PC-3 (cell line): Measurements from ENCODE around the gene PALB2. TPM values are rescaled to one million over a fixed set of nuclear protein-coding genes. Genes with fewer than 3 reads are reported as not detected.
A peak's percentile ranks its signal among the peaks of the same experiment; 100 is the strongest.

Experiments
- ATAC-seq: fragments of 200-7000 bp; cut with Tn5 transposase; 2 replicates; pipeline ENCODE4 v1.9.1; 2020; ENCODE audit warnings: mild to moderate bottlenecking, moderate library complexity
- BruUV-seq: library from RNA; stranded (reverse); fragments of 400-500 nt; replicated peaks from 2 replicates; lab custom pipeline; 2021; lab: Mats Ljungman, UMichigan
- CTCF ChIA-PET: fragments of 300-600 bp; sonication (Branson Sonifier 250); formaldehyde crosslinking; loops from one replicate; lab custom pipeline; 2022; ENCODE audit warnings: antibody characterized with exemption; lab: Charles Lee
- POLR2A ChIA-PET: fragments of 300-600 bp; sonication (Branson Sonifier 250); formaldehyde crosslinking; loops from one replicate; lab custom pipeline; 2022; ENCODE audit warnings: antibody characterized with exemption; ENCODE audit not compliant: unreplicated experiment; lab: Charles Lee
- DNase-seq: peaks from one replicate; pipeline ENCODE4 v3.0.0-alpha.2; 2015
- H2AFZ ChIP-seq: fragments of 300-600 bp; sonication (generic); 2 replicates; pipeline ENCODE4 v1.6.0; 2016; ENCODE audit warnings: antibody characterized with exemption, low read length
- H3F3A ChIP-seq: fragments of 300-600 bp; sonication (generic); one replicate; pipeline ENCODE4 v1.6.0; 2017; ENCODE audit warnings: antibody characterized with exemption, low read length, control low read depth, mild to moderate bottlenecking; ENCODE audit not compliant: unreplicated experiment
- H3K27ac ChIP-seq: fragments of 300-600 bp; sonication (generic); 2 replicates; pipeline ENCODE4 v1.5.1; 2016; ENCODE audit warnings: mild to moderate bottlenecking, low read length
- H3K27me3 ChIP-seq: fragments of 300-600 bp; sonication (generic); 2 replicates; pipeline ENCODE4 v1.6.1; 2016; ENCODE audit warnings: low read length, mixed read lengths
- H3K36me3 ChIP-seq: fragments of 300-600 bp; sonication (generic); 2 replicates; pipeline ENCODE4 v1.6.1; 2016; ENCODE audit warnings: low read depth, mixed run types, low read length, mixed read lengths
- H3K4me1 ChIP-seq: fragments of 300-600 bp; sonication (generic); 2 replicates; pipeline ENCODE4 v1.5.1; 2016; ENCODE audit warnings: low read length; ENCODE audit not compliant: insufficient read depth
- H3K4me2 ChIP-seq: fragments of 300-600 bp; sonication (generic); 2 replicates; pipeline ENCODE4 v1.6.0; 2016; ENCODE audit warnings: low read length
- H3K4me3 ChIP-seq: fragments of 300-600 bp; sonication (generic); 2 replicates; pipeline ENCODE4 v1.5.1; 2016; ENCODE audit warnings: mild to moderate bottlenecking, low read length, mixed read lengths
- H3K79me2 ChIP-seq: fragments of 300-600 bp; sonication (generic); 2 replicates; pipeline ENCODE4 v1.6.1; 2017; ENCODE audit warnings: low read length, mixed read lengths
- H3K9ac ChIP-seq: fragments of 300-600 bp; sonication (generic); 2 replicates; pipeline ENCODE4 v1.6.0; 2016; ENCODE audit warnings: mild to moderate bottlenecking, low read length
- H3K9me2 ChIP-seq: fragments of 300-600 bp; sonication (generic); replicated peaks from 2 replicates; pipeline ENCODE4 v1.6.1; 2016; ENCODE audit warnings: mixed run types, low read length, mixed read lengths
- H3K9me3 ChIP-seq: fragments of 300-600 bp; sonication (generic); 2 replicates; pipeline ENCODE4 v1.6.1; 2016; ENCODE audit warnings: low read length, mixed read lengths
- H4K20me1 ChIP-seq: fragments of 300-600 bp; sonication (generic); 2 replicates; pipeline ENCODE4 v1.6.1; 2016; ENCODE audit warnings: low read length, mixed read lengths
- EZH2 ChIP-seq: fragments of 300-600 bp; sonication (generic); IDR thresholded peaks from one replicate; pipeline ENCODE4 v1.6.1; 2017; ENCODE audit warnings: antibody characterized with exemption, mild to moderate bottlenecking, low read length; ENCODE audit not compliant: unreplicated experiment
- EZH2phosphoT487 ChIP-seq: fragments of 300-600 bp; sonication (generic); IDR thresholded peaks from 2 replicates; pipeline ENCODE4 v1.6.1; 2018; ENCODE audit warnings: mild to moderate bottlenecking, antibody characterized with exemption, low read length, borderline replicate concordance
- intact Hi-C: fragments of 100-400 bp; cut with micrococcal nuclease; formaldehyde crosslinking; loops from 2 replicates; pipeline ENCODE4 v1.9.0; 2023
- total RNA-seq: library from RNA; depleted of rRNA; stranded (reverse); fragments of >200 nt; gene quantifications from 2 replicates; pipeline ENCODE4 v1.2.3, GENCODE V29; 2014
- TF ChIP-seq, protein P1 (sequence below): fragments of 300-600 bp; sonication (generic); conservative IDR thresholded peaks from 2 replicates; pipeline ENCODE4 v1.5.1; 2017; ENCODE audit warnings: antibody characterized with exemption, low read depth, mild to moderate bottlenecking, low read length

PALB2 gene
- total RNA-seq, 1 experiment from 2014 or later: 4.9 TPM

GRCh38 chr16:23676924-23677480 lies 35.9 kb upstream of the PALB2 start:
- Histone ChIP-seq H3K9ac (no peak overlapping the region), H3K4me1 (peaks cover 23% of the 10 kb centered on the region), H3K4me3 (no peak overlapping the region), H4K20me1 (peaks cover 11% of the 10 kb centered on the region; the same call in 1 of the 2 replicates), H3K9me2 (no peaks in the 10 kb centered on the region), H3K9me3 (no peaks in the 10 kb centered on the region), H3K4me2 (no peak overlapping the region), H3K27me3 (no peaks in the 10 kb centered on the region), H3F3A (no peaks in the 10 kb centered on the region), H3K36me3 (peaks cover 21% of the 10 kb centered on the region; the same call in 1 of the 2 replicates), H3K27ac (peak overlapping the region; percentile 28; the same call in 1 of the 2 replicates), H2AFZ (no peak overlapping the region), H3K79me2 (peaks cover 34% of the 10 kb centered on the region)
- ChIA-PET POLR2A (no interaction called here), CTCF (interaction anchor here (1.4 kb wide), 1 partner anchor 333 kb away, joined by 3 read pairs; no protein-coding TSS in a partner anchor)
- no TSS peak for BruUV-seq
- intact Hi-C loops: loop anchor here (5.0 kb wide), 1 partner anchor 360 kb away; no protein-coding TSS in a partner anchor
- ATAC-seq (no peak), DNase-seq (peak; percentile 33)
- TF ChIP-seq EZH2phosphoT487 (no peak), EZH2 (no peak)
- TF ChIP-seq, protein P1, sequence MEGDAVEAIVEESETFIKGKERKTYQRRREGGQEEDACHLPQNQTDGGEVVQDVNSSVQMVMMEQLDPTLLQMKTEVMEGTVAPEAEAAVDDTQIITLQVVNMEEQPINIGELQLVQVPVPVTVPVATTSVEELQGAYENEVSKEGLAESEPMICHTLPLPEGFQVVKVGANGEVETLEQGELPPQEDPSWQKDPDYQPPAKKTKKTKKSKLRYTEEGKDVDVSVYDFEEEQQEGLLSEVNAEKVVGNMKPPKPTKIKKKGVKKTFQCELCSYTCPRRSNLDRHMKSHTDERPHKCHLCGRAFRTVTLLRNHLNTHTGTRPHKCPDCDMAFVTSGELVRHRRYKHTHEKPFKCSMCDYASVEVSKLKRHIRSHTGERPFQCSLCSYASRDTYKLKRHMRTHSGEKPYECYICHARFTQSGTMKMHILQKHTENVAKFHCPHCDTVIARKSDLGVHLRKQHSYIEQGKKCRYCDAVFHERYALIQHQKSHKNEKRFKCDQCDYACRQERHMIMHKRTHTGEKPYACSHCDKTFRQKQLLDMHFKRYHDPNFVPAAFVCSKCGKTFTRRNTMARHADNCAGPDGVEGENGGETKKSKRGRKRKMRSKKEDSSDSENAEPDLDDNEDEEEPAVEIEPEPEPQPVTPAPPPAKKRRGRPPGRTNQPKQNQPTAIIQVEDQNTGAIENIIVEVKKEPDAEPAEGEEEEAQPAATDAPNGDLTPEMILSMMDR: no peak

- intact Hi-C loops: loop anchor here (5.0 kb wide), 1 partner anchor 53 kb away; no protein-coding TSS in a partner anchor
- no peak for ATAC-seq
- no peaks in the 10 kb centered on the region for H3K9me3 ChIP-seq
- no peak overlapping the region for H3K4me3 ChIP-seq
- H3K4me2 ChIP-seq: no peak overlapping the region
- no TSS peak for BruUV-seq
- no peak overlapping the region for H2AFZ ChIP-seq
- TF ChIP-seq EZH2phosphoT487 (no peak), EZH2 (no peak)
- TF ChIP-seq, protein P1: no peak
- peaks cover 8% of the 10 kb centered on the region; the same call in 1 of the 2 replicates for H3K36me3 ChIP-seq
- H3K79me2 ChIP-seq: peaks cover 9% of the 10 kb centered on the region
- ChIA-PET CTCF (no interaction called here), POLR2A (no interaction called here)
- H3F3A ChIP-seq: peaks cover 7% of the 10 kb centered on the region
- no peak for DNase-seq
- no peaks in the 10 kb centered on the region for H4K20me1 ChIP-seq
- no peak overlapping the region for H3K9ac ChIP-seq
- peaks cover 29% of the 10 kb centered on the region for H3K4me1 ChIP-seq
- H3K27ac ChIP-seq: no peak overlapping the region
- H3K27me3 ChIP-seq: no peaks in the 10 kb centered on the region
- H3K9me2 ChIP-seq: no peaks in the 10 kb centered on the region
Observed at GRCh38 chr16:23673971-23674614, 33.0 kb upstream of the PALB2 start.
